HT1080 (cell line): ENCODE data around the gene ABI3BP. TPM values are rescaled to one million over a fixed set of nuclear protein-coding genes. Genes with fewer than 3 reads are reported as not detected.
A peak's percentile ranks its signal among the peaks of the same experiment; 100 is the strongest.

Experiments
- DNase-seq: peaks from one replicate; pipeline ENCODE4 v3.0.0-alpha.2; 2015; ENCODE audit warnings: low read depth
- total RNA-seq: library from RNA; depleted of rRNA; stranded (reverse); fragments of >200 nt; shearing (Covaris generic); gene quantifications from 2 replicates; pipeline ENCODE4 v1.2.3, GENCODE V29; 2014

ABI3BP gene
- total RNA-seq, 1 experiment from 2014 or later = 2.2 TPM

GRCh38 chr3:100888881-100889280, 104.3 kb downstream of the ABI3BP start:
- DNase-seq = no peak

DNA sequence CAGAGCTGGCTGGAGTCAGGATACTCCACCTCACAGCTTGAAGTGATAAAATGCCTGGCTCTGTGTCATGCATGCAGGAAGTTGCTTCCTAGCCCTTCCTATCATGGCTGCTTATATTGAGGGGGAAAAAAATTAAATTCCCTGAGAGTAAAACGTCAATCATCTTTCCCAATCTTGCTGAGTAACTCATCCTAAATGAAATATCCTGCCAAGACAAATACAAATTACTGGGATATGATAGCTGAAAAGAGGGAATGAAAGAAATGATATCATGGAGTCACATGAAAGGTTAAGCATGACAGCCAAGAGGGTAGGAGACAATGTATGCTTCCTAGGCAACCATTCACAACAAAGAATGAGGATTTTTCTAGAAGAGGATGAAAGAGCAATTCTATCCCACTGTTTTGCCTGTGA, 110.6 kb downstream of the ABI3BP start:
- peak; percentile 36 for DNase-seq

GRCh38 chr3:100880845-100881244, 112.4 kb downstream of the ABI3BP start:
- no peak for DNase-seq

- no peak for DNase-seq
Observed at GRCh38 chr3:100880072-100880471, 113.1 kb downstream of the ABI3BP start.

- no peak for DNase-seq
Observed at GRCh38 chr3:100879195-100879810, 113.9 kb downstream of the ABI3BP start.

DNA sequence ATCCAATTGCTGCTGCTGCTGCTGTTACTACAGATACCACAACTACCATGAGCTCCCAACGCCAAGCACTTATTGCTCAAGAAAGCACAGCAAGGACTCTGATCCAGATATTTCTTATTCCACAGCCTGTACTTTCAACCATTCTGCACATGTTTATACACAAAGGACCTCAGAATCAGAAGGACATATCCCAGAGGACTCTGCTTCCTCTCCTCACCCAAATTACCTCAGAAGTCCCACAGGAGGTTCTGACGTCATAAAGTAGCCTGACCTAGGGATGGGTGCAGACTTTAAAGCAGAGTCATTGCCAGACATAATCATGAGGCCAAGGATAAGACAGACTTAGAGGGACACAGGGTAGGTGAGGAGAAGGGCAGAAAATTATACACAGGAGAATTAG, 115.9 kb downstream of the ABI3BP start:
- no peak for DNase-seq

GRCh38 chr3:100875239-100875638, 118.0 kb downstream of the ABI3BP start:
- DNase-seq = peak; percentile 87

DNA sequence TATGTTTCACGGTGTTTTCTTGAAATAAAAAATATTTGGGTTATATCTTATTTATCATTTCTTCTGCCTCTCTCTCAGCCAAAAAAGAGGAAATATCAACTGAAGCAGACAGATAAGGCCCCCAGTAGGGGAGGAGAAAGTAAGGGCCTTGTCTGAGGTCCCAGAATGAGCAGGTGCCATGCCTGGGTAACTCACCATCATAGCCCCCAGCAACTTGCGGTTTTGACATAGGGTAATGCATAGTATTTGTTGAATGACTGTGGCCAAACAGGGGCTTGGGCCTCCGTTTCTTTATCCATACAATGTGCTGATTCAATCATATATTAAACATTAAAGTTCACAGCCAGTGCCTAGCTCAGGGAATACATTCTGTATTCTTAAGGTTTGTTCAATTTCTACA, 119.6 kb downstream of the ABI3BP start:
- DNase-seq = no peak

DNA sequence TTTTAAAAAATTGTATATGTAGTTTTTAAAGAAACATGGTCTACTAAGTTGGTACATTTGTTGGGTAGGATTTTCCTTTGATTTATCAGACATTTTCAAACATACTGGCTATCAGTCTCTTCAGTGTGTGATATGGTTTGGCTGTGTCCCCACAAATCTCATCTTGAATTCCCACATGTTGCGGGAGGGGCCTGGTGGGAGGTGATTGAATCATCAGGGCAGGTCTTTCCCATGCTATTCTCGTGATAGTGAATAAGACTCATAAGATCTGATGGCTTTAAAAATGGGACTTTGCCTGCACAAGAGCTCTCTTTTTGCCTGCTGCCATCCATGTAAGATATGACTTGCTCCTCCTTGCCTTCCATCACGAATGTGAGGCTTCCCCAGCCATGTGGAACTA, 121.9 kb downstream of the ABI3BP start:
- no peak for DNase-seq

GRCh38 chr3:100869787-100870186, 123.4 kb downstream of the ABI3BP start:
- DNase-seq = no peak

DNA sequence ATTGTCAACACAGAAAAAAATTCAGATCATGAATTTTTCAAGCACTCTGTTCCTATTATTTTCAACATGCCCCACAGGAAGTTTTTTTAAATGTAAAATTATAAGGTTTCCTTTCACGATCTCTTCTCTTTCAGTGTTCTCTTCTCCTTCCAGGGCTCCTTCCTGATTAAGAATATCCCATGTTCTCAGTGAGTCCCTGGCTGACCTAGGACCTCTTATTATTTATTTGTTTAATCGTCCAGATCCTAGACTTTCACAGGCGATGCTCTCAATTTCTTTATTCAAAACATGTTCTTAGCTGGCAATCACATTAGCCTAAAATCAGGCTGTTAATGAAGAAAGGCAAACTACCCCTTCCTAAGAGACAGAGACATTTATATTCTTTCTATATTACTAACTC, 124.3 kb downstream of the ABI3BP start:
- DNase-seq = no peak

DNA sequence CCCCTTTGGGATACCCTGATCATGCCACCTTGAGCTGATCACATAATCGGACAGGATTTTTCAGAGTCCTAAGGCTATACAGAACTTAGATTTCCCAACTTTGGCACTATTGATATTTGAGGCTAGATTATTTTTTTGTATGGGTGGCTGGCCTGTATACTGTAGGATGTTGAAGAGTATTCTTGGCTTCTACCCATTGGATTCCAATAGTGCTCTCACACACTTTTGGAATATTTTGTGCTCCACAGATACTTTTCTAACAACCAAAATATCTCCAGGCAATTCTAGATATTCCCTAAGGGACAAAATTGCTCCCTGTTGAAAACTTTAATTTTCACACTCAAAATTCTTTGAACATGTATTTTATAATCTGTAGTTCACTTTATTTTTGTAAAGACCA, 125.1 kb downstream of the ABI3BP start:
- no peak for DNase-seq

DNA sequence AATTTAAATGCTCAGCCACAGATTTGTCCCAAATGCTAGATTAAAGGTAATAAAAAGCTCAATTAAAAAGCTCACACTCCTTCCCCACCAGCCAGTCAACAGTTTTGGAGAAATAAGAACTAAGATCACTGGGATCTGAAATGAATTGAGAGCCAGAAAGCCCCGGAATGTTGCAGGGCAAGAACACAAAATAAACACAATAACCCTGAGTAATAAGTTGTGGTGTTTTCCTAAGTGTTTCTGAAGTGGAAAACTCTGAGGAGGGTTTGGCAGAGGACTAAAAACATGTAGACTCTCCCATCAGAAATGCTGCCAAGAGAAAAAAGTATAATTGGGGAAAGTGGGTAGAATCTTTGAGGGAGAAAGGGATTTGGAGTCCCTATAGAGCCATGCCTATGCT, 127.8 kb downstream of the ABI3BP start:
- no peak for DNase-seq

DNA sequence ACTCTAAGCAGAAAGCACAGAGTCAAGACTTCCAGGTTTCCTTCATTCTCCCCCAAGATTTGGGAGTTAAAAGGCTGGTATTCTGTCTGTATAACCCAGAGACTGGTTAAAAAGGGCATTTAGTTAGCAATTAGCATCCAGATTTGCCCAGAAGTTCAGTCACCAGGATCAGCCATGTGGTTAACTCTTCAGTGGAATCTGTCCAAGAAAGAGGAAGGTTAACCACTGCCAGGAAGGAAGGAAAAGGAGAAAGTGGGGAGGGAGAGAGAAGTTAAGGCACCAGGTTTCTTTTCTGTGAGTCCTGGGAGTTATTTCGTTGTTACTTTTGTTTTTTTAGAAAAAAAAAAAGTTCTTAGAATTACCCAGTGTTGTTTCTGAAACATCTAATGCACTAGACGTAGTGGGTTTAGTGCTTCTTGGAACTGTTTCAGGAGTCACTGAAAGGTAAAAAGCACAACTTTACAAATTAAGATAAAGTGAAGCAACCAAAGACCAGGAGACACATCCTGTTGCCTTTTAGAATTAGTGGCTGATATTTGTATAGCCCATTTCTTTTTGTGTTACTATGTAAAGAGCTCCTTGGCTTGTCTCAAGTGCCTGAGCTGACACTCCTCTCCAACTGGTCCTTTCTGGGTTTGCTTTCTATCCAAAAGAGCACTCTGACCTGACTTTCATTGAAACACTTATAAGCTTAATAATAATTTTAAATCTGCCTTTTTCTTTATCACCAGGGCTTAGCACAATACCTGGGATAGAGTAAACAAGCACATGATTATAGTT, 128.6 kb downstream of the ABI3BP start:
- DNase-seq = peak; percentile 1

GRCh38 chr3:100857863-100858262, 135.4 kb downstream of the ABI3BP start:
- no peak for DNase-seq

- no peak for DNase-seq
Observed at GRCh38 chr3:100856821-100857220, 136.4 kb downstream of the ABI3BP start.

GRCh38 chr3:100852840-100853239, 140.4 kb downstream of the ABI3BP start:
- DNase-seq = no peak

- no peak for DNase-seq
Observed at GRCh38 chr3:100850701-100851100, 142.5 kb downstream of the ABI3BP start.

GRCh38 chr3:100850156-100850555, 143.1 kb downstream of the ABI3BP start:
- DNase-seq = no peak

GRCh38 chr3:100844063-100844936, 148.9 kb downstream of the ABI3BP start:
- DNase-seq = no peak

DNA sequence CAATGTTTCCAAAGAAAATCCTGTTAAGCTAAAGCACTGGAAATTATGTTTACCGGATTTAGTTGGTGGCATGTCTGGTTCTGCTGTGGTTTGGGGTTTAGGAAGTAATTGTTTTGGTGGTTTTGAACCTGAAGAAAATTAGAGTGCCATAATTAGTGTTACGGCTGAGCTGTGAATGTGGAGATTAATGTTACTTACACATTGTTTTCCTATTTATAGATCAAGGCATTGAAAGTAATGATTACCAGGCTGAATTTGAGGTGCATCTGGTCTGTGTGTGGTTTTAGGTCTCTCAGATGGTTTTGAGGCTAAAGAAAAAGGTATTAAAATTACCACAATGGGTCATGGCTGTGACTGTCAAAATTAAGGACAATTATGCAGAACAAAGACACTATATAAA, 155.1 kb downstream of the ABI3BP start:
- no peak for DNase-seq

- DNase-seq = no peak
Observed at GRCh38 chr3:100836661-100837060, 156.6 kb downstream of the ABI3BP start.
